ENCODE measurements around the gene ABHD16B.

Gene ABHD16B

GRCh38 chr20:63897978-63898561, 36.8 kb downstream of the ABHD16B start:
- DNase-seq, result no peak

GRCh38 chr20:63898882-63899558, 37.7 kb downstream of the ABHD16B start:
- no peak for DNase-seq

GRCh38 chr20:63900413-63900812, 39.1 kb downstream of the ABHD16B start:
- no peak for DNase-seq

GRCh38 chr20:63903796-63904561, 42.7 kb downstream of the ABHD16B start:
- DNase-seq, result no peak

- DNase-seq, result no peak
Measured at GRCh38 chr20:63908008-63908682, 46.8 kb downstream of the ABHD16B start.

GRCh38 chr20:63911176-63911575, 49.9 kb downstream of the ABHD16B start:
- DNase-seq, result no peak
